ENCODE data around the gene INO80B.

- no peak for TF ChIP-seq POLR2AphosphoS5 (IDR thresholded peaks at IDR 0.05; ENCODE audit: low read depth, low read length)
- TF ChIP-seq SIN3A (IDR thresholded peaks at IDR 0.05; ENCODE audit: borderline replicate concordance, insufficient read depth, low read length) = no peak
Observed at GRCh38 chr2:74447230-74447999, 7.5 kb upstream of the INO80B start.

Data from PFSK-1 (cell line).